ENCODE data around the gene ZNF770. TPM values are rescaled to one million over a fixed set of nuclear protein-coding genes. Genes with fewer than 3 reads are reported as not detected.

Gene ZNF770
- total and polyA plus RNA-seq, 2 experiments from 2014 or later, result 130 to 565 TPM

DNA sequence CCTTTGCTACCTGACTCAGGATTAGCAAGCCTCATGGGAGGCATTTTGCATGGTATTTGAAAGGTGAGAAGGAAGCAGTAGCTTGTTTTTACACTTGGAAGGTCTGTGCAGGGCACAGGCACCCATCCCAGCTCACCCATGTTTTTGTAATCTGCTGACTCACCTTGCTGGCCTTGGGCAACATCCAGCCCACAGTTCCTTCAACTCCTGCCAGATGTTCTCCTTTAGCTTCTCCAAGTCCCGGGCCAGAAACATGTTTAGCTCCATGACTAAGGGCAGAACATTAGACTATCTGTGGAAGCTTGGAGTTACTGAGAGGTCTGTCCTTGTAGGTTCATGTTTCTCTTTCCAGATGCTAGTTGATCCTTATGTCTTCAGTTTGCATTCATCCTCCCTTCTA lies 12.4 kb upstream of the ZNF770 start:
- Histone ChIP-seq H3K4me1 (ENCODE audit: insufficient read depth) (peaks cover 11% of the 10 kb centered on the region; the same call in 1 of the 2 replicates), H3K79me2 (replicated peaks; ENCODE audit: insufficient read depth) (no peaks in the 10 kb centered on the region), H3K4me2 (no peak overlapping the region), H3K36me3 (ENCODE audit: insufficient read depth) (no peaks in the 10 kb centered on the region), H3K9me2 (ENCODE audit: insufficient read depth) (no peaks in the 10 kb centered on the region), H2AFZ (peak overlapping the region; percentile 96), H3K27ac (ENCODE audit: low read depth) (no peak overlapping the region), H3F3A (replicated peaks; ENCODE audit: low read depth) (no peaks in the 10 kb centered on the region), H3K4me3 (no peak overlapping the region), H4K20me1 (replicated peaks; ENCODE audit: insufficient read depth) (no peaks in the 10 kb centered on the region), H3K27me3 (ENCODE audit: insufficient read depth) (no peaks in the 10 kb centered on the region)
- H3K27me3 Mint-ChIP-seq (ENCODE audit: insufficient read depth, low read depth, poor library complexity), result peaks cover 10% of the 10 kb centered on the region
- peak overlapping the region; percentile 93 for H3K27ac Mint-ChIP-seq
- peaks cover 2% of the 10 kb centered on the region; the same call in 1 of the 3 replicates for H3K9me3 Mint-ChIP-seq
- no peak overlapping the region for H3K4me3 Mint-ChIP-seq
- H3K4me1 Mint-ChIP-seq, result peaks cover 9% of the 10 kb centered on the region; the same call in 2 of the 3 replicates
- no peak for DNase-seq (ENCODE audit: low spot score)
- no peaks in the 10 kb centered on the region for H3K36me3 Mint-ChIP-seq (ENCODE audit: low read depth)
- TF ChIP-seq CREB1 (CRISPR knock-in tag; IDR thresholded peaks at IDR 0.05; ENCODE audit: low read depth) (no peak), JUNB (IDR thresholded peaks at IDR 0.05; ENCODE audit: unreplicated experiment) (no peak), ZNF331 (CRISPR knock-in tag; IDR thresholded peaks at IDR 0.05; ENCODE audit: low read depth) (no peak), ZNF114 (CRISPR knock-in tag; IDR thresholded peaks at IDR 0.05) (no peak), POLR2AphosphoS5 (IDR thresholded peaks at IDR 0.05; ENCODE audit: low read depth) (no peak), NANOG (IDR thresholded peaks at IDR 0.05; ENCODE audit: borderline replicate concordance) (no peak), EZH2 (IDR thresholded peaks at IDR 0.05; ENCODE audit: low read depth, unreplicated experiment) (no peak), EZH2phosphoT487 (IDR thresholded peaks at IDR 0.05; ENCODE audit: unreplicated experiment) (no peak), STAT1 (IDR thresholded peaks at IDR 0.05; ENCODE audit: unreplicated experiment) (no peak)
- TF ChIP-seq, protein P1, sequence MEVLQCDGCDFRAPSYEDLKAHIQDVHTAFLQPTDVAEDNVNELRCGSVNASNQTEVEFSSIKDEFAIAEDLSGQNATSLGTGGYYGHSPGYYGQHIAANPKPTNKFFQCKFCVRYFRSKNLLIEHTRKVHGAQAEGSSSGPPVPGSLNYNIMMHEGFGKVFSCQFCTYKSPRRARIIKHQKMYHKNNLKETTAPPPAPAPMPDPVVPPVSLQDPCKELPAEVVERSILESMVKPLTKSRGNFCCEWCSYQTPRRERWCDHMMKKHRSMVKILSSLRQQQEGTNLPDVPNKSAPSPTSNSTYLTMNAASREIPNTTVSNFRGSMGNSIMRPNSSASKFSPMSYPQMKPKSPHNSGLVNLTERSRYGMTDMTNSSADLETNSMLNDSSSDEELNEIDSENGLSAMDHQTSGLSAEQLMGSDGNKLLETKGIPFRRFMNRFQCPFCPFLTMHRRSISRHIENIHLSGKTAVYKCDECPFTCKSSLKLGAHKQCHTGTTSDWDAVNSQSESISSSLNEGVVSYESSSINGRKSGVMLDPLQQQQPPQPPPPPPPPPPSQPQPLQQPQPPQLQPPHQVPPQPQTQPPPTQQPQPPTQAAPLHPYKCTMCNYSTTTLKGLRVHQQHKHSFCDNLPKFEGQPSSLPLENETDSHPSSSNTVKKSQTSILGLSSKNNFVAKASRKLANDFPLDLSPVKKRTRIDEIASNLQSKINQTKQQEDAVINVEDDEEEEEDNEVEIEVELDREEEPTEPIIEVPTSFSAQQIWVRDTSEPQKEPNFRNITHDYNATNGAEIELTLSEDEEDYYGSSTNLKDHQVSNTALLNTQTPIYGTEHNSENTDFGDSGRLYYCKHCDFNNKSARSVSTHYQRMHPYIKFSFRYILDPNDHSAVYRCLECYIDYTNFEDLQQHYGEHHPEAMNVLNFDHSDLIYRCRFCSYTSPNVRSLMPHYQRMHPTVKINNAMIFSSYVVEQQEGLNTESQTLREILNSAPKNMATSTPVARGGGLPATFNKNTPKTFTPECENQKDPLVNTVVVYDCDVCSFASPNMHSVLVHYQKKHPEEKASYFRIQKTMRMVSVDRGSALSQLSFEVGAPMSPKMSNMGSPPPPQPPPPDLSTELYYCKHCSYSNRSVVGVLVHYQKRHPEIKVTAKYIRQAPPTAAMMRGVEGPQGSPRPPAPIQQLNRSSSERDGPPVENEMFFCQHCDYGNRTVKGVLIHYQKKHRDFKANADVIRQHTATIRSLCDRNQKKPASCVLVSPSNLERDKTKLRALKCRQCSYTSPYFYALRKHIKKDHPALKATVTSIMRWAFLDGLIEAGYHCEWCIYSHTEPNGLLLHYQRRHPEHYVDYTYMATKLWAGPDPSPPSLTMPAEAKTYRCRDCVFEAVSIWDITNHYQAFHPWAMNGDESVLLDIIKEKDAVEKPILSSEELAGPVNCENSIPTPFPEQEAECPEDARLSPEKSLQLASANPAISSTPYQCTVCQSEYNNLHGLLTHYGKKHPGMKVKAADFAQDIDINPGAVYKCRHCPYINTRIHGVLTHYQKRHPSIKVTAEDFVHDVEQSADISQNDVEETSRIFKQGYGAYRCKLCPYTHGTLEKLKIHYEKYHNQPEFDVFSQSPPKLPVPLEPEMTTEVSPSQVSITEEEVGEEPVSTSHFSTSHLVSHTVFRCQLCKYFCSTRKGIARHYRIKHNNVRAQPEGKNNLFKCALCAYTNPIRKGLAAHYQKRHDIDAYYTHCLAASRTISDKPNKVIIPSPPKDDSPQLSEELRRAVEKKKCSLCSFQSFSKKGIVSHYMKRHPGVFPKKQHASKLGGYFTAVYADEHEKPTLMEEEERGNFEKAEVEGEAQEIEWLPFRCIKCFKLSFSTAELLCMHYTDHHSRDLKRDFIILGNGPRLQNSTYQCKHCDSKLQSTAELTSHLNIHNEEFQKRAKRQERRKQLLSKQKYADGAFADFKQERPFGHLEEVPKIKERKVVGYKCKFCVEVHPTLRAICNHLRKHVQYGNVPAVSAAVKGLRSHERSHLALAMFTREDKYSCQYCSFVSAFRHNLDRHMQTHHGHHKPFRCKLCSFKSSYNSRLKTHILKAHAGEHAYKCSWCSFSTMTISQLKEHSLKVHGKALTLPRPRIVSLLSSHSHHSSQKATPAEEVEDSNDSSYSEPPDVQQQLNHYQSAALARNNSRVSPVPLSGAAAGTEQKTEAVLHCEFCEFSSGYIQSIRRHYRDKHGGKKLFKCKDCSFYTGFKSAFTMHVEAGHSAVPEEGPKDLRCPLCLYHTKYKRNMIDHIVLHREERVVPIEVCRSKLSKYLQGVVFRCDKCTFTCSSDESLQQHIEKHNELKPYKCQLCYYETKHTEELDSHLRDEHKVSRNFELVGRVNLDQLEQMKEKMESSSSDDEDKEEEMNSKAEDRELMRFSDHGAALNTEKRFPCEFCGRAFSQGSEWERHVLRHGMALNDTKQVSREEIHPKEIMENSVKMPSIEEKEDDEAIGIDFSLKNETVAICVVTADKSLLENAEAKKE (CRISPR knock-in tag; IDR thresholded peaks at IDR 0.05), result no peak
- TF ChIP-seq, protein P2, sequence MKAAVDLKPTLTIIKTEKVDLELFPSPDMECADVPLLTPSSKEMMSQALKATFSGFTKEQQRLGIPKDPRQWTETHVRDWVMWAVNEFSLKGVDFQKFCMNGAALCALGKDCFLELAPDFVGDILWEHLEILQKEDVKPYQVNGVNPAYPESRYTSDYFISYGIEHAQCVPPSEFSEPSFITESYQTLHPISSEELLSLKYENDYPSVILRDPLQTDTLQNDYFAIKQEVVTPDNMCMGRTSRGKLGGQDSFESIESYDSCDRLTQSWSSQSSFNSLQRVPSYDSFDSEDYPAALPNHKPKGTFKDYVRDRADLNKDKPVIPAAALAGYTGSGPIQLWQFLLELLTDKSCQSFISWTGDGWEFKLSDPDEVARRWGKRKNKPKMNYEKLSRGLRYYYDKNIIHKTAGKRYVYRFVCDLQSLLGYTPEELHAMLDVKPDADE (IDR thresholded peaks at IDR 0.05), result no peak
- ATAC-seq, result no peak
